Stimulated activated CD4-positive, alpha-beta T cell treated with anti-CD3 and anti-CD28 coated beads, TNF-alpha, amount 100 ng/mL, for 4 hours (primary cell): ENCODE results near the gene CDK5R2.
A peak's percentile ranks its signal among the peaks of the same experiment; 100 is the strongest.

Experiments used
- DNase-seq, 3 experiments: peaks; one replicate each; pipeline ENCODE4 v3.0.0-alpha.2; 2020; ENCODE audit warnings: low read depth in 3 of 3

CDK5R2 gene

DNA sequence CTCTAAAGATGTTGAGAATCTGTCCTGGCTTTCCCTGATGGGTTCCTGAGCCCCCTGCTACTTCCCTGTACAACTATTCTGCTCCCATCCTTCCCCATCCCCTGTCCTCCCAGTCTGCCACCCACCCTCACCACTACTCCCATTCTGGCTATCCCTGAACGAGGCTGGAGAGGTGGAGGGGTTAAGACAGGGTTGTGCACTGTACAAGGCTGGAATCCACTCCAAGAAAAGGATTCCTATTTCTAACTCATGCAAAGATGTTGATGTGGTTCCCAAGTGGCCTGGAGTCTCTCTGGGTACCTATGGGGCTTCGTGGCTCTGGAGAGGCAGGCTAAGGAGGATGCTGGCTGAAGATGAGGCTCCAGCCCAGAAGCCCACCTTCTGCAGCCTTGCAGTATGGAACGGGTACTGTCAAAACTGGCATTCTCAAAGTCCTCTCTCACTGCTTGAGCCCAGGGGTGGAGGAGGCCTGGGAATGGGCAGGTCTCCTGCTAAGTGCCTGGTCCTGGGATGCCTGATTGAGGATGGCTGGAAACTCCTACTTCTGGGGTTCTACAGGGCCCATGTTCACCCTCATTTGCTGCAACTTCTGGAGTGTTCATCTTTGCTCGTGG, 26.8 kb downstream of the CDK5R2 start:
- no peak for DNase-seq

DNA sequence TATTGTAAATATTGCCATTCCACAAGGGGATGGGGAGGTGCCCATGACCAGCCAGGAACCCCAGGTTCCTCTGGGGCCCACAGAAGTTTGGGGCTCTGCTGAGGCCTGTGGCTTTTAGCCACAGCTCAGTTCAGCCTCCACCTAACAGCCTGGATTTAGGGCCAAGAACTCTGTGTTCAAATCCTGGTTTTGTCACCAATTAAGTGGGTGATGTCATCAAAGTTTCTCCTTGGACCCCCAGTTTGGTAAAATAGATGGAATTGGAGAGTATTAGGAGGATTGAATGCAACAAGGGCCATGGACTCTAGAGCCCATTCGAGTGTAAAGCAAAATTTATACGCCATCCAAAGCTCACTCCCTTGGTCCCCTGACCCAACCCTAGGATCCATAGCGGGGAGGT, 28.7 kb downstream of the CDK5R2 start:
- DNase-seq, result no peak

DNA sequence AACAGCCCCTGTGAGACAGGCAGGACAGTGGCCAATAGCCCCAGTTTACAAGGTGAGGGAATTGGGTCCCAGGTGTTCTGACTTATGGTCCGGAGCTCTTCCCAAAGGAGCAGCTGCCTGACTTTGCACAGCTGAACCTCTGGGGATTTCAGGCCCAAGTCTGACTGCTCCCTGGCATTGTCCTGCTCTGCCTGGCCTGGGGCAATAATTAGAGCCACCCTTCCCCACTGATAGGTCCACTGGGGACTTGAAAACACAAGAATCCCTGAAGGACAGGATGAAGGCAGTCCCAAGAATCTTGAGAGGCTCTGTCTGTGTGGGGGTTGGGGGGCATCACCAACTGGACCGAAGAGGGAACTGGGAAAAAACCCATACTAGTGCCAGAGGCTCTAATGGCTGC, 29.2 kb downstream of the CDK5R2 start:
- DNase-seq, result no peak

DNA sequence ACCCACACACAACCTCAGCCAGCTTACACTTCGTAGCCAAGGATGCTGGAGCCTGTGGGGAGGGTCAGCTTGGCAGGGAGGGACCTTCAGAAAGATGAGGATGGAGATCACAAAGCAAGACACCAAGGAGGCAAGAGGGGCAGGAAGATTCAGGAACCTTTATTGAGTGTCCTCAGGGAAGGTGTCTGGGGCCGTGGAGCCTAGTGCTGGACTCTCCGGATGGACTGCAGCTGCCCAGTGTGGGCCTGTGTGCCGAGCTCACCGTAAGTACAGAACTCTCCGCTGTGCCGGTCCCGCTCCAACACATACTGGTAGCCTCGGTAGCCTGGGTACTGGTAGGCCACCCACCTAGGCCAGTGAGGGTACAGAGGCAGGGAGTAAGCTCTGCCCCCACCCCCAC, 30.6 kb downstream of the CDK5R2 start:
- DNase-seq, result no peak

DNA sequence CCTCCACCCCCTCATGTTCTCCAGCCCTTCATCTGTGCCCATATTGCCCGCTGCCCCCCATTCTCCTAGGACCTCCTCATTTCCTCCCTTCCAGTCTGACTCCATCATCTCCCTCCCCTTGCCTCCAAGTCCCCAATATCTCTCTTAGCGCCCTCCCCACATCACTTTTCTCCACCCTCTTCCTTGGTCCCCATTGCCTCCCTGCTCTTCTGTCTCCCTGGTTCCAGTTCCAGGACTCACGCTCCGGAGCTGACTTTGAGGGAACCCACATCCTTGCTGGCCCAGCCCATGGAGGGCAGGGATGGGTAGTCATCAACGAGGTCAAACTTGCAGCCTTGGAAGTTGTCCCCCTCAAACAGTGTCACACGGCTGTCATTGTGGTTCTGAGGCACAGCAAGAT, 31.1 kb downstream of the CDK5R2 start:
- no peak for DNase-seq

- DNase-seq, result no peak
Observed at GRCh38 chr2:218991674-218992168, 32.3 kb downstream of the CDK5R2 start.

- DNase-seq, result no peak
Observed at GRCh38 chr2:218992196-218992595, 32.7 kb downstream of the CDK5R2 start.

DNA sequence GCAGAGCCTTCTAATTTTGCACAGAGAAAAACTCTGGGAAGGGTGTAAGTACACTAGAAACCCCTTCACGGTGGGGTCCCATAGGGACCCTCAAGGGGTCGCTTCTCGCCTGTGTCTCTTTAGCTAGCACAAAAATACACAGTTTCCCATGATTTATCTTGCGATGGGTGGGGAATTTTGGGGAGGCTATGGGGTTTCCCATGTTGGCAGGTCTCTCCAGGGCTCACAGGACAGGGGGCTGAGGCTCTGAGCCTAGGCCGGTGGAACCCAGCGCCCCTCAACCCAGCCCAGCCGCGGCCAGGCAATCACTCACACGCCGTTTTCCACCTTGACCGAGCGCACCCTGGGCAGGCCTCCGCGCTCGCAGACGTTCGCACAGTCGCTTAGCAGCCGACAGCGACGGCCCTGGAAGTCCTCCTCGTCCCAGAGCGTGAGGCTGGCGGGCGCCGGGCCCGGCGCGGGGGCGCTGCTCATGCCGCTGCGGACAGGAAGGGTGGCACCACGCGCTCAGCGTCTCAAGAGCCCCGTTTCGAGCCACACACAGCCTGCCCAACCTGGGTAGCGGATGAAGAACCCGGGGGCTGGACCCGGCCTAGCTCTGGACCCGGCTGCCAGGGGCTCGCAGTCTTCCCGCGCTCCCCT, 33.4 kb downstream of the CDK5R2 start:
- no peak for DNase-seq

- no peak for DNase-seq
Observed at GRCh38 chr2:218993345-218994315, 34.2 kb downstream of the CDK5R2 start, which contains the start of gene CRYBA2. Gene CRYBA2 (minus strand): TSS chr2:218993422. CDS start chr2:218993176, 246 bp downstream.

GRCh38 chr2:218995561-218995960, 36.1 kb downstream of the CDK5R2 start:
- no peak for DNase-seq

DNA sequence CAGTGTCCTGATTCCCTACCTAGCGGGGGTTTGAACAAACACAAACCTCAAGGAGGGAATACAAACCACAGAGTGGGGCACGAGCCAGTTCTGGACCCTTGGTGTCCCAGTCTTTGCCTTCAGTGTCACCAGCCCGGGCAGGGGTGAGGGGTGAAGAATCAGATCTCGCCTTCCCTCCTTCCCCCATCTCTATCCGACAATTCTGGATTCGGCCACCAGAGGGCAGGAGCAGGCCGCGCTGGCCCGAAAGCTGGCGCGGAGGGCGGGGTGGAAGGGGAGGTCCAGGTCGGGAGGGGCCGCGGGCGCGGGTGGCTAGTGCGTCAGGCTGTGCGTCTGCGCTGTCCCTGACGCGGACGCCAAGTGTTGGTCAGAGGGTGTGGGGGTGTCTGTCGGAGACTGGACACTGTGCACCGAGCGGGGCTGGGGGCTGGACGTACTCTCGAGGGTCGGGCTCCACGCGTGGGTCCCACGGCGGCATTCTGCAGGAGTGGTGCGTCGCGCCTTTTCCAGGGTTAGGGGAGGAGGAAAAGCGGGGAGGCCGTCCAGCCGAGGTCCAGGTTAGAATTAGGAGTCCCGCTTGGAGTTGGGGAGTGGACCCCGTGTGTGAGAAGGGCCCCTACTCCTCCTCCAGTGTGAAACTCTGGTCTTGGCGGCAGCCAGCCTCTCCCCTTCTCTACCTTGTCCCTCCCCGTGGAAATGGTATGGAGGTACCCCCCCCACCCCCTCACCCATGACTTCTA, 36.7 kb downstream of the CDK5R2 start:
- peak; percentile 55 to 71 (median 65) for DNase-seq

GRCh38 chr2:218996937-218997336, 37.5 kb downstream of the CDK5R2 start:
- DNase-seq, result no peak

DNA sequence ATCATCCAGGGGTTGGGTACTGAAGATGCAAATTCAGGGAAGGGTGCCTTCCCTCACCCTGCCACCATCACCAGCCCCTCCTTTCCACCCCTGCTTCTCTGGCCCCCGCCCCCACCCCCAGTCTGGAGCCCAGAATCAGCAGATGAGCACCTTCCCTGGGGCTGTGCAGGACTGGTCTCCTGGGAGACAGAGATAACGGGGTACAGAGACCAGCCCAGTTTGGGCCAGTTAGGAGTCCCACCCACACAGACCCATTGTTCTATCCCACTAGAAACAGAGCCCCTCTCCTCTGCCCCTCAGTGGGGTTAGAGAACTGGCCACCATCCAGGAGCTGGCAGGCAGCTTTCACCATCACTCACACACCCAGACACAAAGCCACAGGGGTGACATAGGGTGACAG, 38.3 kb downstream of the CDK5R2 start:
- no peak for DNase-seq

- no peak for DNase-seq
Observed at GRCh38 chr2:218998414-218999002, 39.0 kb downstream of the CDK5R2 start.

DNA sequence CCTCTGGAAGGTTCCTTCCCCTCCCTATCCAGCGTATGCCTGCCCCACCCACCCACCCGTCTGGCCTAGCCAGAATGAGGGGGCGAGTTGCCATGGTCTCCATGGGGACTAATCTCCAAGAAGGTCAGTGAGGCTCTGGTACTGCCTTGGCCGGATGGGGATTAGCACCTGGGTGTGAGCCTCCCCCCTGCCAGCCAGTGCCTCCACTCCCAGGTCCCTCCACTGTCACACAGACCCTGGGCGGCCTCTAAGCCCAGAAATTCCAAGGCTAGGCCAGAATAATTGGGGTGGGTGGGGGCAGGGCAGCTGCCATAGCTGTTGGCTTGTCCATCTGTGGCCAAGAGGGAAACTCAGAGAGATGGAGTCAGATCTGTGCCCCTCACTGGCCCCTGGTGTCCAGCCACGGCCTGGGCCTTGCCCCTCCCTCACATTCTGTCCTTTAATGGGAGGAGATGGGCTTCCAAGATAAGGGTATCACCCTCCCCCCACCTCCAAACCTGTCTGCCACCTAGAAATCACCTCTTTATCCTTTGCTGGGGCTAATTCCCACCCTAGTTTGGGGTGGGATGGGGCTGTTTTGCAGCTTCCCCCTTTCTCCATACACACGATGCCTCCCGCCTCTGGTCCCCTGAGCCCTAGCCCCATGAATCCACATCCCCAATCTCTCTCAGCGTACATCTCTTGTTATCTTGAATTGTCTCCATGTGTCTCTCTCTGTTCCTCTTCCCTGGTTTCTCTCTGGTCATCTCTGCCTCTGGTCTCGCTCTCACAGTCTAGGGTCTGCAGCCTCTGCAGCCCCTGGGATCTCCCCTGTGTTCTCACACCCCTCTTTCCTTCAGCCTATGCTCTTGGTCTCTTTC, 39.8 kb downstream of the CDK5R2 start:
- DNase-seq, result no peak

DNA sequence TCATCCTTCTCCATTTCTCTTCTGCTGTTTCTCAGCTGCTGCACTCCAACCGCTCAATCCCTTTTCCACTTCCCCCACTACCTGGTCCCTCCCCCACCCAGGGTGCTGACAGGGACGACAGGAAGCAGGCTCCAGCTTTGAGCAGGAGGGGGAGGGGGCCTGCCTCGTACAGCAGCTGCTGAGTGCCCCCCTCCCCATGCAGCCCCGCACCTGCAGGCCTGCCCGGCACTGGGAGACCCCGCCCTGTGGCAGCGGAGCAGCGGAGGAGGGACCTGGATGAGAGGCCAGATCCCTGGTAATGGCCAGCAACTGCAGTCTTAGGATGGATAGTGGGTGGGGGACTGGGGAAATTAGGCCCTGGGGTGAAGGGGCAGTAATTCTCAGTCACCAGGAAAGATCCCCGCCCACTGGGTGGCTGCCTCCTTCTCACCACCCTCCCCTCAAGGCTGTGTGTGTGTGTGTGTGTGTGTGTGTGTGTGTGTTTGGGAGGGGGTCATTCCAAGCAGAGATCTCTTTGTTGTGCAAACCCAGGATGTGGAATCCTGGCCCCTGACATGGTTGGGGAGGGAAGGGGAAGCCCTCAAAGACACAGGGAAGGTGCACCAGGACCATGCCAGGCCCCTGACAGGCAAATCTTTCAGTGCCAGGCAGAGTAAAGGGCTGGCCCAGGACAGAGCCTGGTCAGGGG, 40.6 kb downstream of the CDK5R2 start:
- no peak for DNase-seq

DNA sequence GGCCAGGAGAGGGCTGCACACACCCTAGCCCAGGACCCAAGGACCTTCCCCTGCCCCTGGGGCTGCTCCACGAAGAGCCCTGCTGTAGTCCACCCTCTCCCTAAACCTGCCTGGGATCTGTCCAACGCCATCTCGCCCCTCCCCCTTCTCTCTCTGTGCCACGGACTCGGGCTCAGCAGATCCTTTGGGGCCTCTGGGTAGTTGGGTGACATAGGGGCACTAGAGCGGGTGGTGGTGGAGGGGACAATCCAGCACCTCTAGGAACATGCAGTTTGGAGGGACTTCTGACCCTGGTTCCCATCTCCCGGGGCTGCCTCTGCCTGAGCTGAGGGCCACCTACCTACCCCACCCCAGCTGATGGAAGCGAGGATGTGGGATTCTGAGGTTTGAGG, 41.1 kb downstream of the CDK5R2 start:
- no peak for DNase-seq

GRCh38 chr2:219001100-219001576, 41.7 kb downstream of the CDK5R2 start:
- DNase-seq, result no peak

DNA sequence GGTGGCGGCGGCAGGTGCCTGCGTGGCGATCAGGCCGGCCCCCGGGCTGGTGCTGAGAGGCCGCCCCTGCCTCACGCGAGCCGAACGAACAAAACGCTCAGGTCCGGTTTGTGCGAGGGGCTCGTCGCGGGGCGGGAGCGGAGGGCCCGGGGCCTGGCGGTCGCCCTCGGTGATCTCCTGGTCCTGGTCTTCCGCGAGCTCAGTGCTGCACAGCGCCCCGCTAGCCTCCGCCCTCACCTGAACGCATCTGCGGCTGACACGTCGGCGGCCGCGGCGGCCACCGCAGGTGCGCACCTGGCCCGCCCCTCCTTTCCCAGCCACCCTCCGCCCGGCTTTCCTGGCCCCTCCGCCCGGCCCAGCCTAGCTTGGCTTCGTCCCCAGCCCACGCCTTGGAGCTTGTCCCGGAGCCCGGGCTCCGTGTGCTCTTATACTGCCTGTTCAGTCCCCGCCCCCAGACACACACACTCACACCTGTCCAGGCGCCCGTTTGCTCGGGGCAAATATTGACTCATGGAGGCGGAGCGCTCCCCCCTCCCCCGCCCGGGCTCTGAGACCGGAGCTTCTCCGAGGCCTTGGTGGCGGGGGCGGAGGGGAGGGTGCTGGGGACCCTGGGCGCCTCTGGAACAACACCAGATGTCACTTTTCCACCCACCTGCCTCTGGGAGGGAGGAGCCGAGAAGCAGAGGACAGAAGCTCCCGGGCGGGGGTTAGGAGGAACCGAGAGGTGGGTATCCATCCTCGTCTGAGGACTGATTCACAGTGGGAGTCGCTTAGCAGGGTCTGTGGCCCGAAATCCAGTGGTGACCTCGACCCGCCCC, 42.3 kb downstream of the CDK5R2 start:
- peak in 2 of 3 experiments; percentile 48 to 63 for DNase-seq
